Upper lobe of left lung (tissue), 4 donors: ENCODE results near the gene ADGRE2.

Experiments
- CTCF ChIP-seq, 6 experiments: fragments of 450-650 bp in 4 of 6; fragments of 200-600 bp in 2 of 6; sonication (generic) in 2 of 6; IDR thresholded peaks; one replicate each; pipeline ENCODE4 v1.5.1; 2016 to 2019; ENCODE audit warnings: antibody characterized with exemption in 6 of 6
- POLR2A ChIP-seq, 4 donors: fragments of 450-650 bp; IDR thresholded peaks; one replicate each; pipeline ENCODE4 v1.5.1; 2016 to 2017; ENCODE audit warnings: antibody characterized with exemption in 4 of 4, mild to moderate bottlenecking in 2 of 4

GRCh38 chr19:14769201-14769600 is 9.2 kb downstream of the ADGRE2 start:
- TF ChIP-seq CTCF (IDR thresholded peaks at IDR 0.05) = no peak
- TF ChIP-seq POLR2A (IDR thresholded peaks at IDR 0.05) = no peak
